IMR-90 (cell line): Measurements from ENCODE around the gene SNRNP27. TPM values are rescaled to one million over a fixed set of nuclear protein-coding genes. Genes with fewer than 3 reads are reported as not detected.

Experiments
- ATAC-seq: fragments of 200-7000 bp; cut with Tn5 transposase; 2 replicates; pipeline ENCODE4 v1.9.1; 2020; ENCODE audit warnings: low read depth, mild to moderate bottlenecking, moderate library complexity
- BruUV-seq: library from RNA; stranded (reverse); fragments of 400-500 nt; replicated peaks from 2 replicates; lab custom pipeline; 2021; lab: Mats Ljungman, UMichigan
- CTCF ChIA-PET: fragments of 300-600 bp; formaldehyde crosslinking; extraction: SDS; loops from one replicate; lab custom pipeline; 2021; ENCODE audit warnings: antibody characterized with exemption; lab: Yijun Ruan, JAX
- POLR2A ChIA-PET: fragments of 300-600 bp; sonication (Branson Sonifier 250); formaldehyde crosslinking; loops from one replicate; lab custom pipeline; 2022; ENCODE audit warnings: antibody characterized with exemption; ENCODE audit not compliant: unreplicated experiment; lab: Charles Lee
- DNase-seq: peaks from one replicate; pipeline ENCODE4 v3.0.0; 2013
- H2AFZ ChIP-seq: replicated peaks from 2 replicates; pipeline ENCODE3; 2013; ENCODE audit warnings: low read length, mild to moderate bottlenecking; ENCODE audit not compliant: poor library complexity
- H2AK5ac ChIP-seq: 2 replicates; pipeline ENCODE4 v1.6.1; 2013; ENCODE audit warnings: low read depth, low read length, inconsistent platforms
- H2AK9ac ChIP-seq: replicated peaks from 2 replicates; pipeline ENCODE3; 2013; ENCODE audit warnings: mild to moderate bottlenecking, low read depth, low read length, moderate library complexity; ENCODE audit not compliant: poor library complexity
- H2BK120ac ChIP-seq: 2 replicates; pipeline ENCODE4 v1.6.1; 2013; ENCODE audit warnings: low read depth, low read length, inconsistent platforms
- H2BK15ac ChIP-seq: 3 replicates; pipeline ENCODE4 v1.6.1; 2013; ENCODE audit warnings: low read depth, low read length, inconsistent platforms
- H2BK20ac ChIP-seq: 2 replicates; pipeline ENCODE4 v1.6.1; 2013; ENCODE audit warnings: low read depth, mild to moderate bottlenecking, inconsistent platforms, low read length, moderate library complexity
- H2BK5ac ChIP-seq: 2 replicates; pipeline ENCODE4 v1.6.1; 2013; ENCODE audit warnings: mild to moderate bottlenecking, low read depth, low read length, inconsistent platforms; ENCODE audit not compliant: poor library complexity, severe bottlenecking
- H3K14ac ChIP-seq: replicated peaks from 2 replicates; pipeline ENCODE4 v1.6.1; 2013; ENCODE audit warnings: low read depth, low read length, inconsistent platforms
- H3K18ac ChIP-seq: 2 replicates; pipeline ENCODE4 v1.6.1; 2013; ENCODE audit warnings: low read depth, low read length, control low read depth
- H3K23ac ChIP-seq: 2 replicates; pipeline ENCODE4 v1.6.1; 2013; ENCODE audit warnings: low read depth, low read length, inconsistent platforms
- H3K27ac ChIP-seq: 2 replicates; pipeline ENCODE4 v1.5.1; 2013; ENCODE audit warnings: mild to moderate bottlenecking, control low read depth, low read length; ENCODE audit not compliant: insufficient read depth
- H3K27me3 ChIP-seq: 2 replicates; pipeline ENCODE4 v1.6.1; 2013; ENCODE audit warnings: low read length; ENCODE audit not compliant: control insufficient read depth, insufficient read depth
- H3K36me3 ChIP-seq: 2 replicates; pipeline ENCODE4 v1.6.1; 2013; ENCODE audit warnings: low read length, mixed read lengths; ENCODE audit not compliant: control insufficient read depth, insufficient read depth
- H3K4ac ChIP-seq: 2 replicates; pipeline ENCODE4 v1.6.1; 2013; ENCODE audit warnings: low read depth, low read length, inconsistent platforms
- H3K4me1 ChIP-seq: 2 replicates; pipeline ENCODE4 v1.6.1; 2013; ENCODE audit warnings: low read length, mixed read lengths; ENCODE audit not compliant: control insufficient read depth, insufficient read depth
- H3K4me2 ChIP-seq: 2 replicates; pipeline ENCODE4 v1.6.1; 2013; ENCODE audit warnings: low read depth, mild to moderate bottlenecking, control low read depth, low read length, moderate library complexity
- H3K4me3 ChIP-seq: 2 replicates; pipeline ENCODE4 v1.5.1; 2013; ENCODE audit warnings: low read depth, mild to moderate bottlenecking, control low read depth, low read length, moderate library complexity; ENCODE audit not compliant: insufficient read depth
- H3K56ac ChIP-seq: 2 replicates; pipeline ENCODE4 v1.6.1; 2013; ENCODE audit warnings: low read length, inconsistent platforms; ENCODE audit not compliant: insufficient read depth; ENCODE audit errors: extremely low read depth
- H3K79me1 ChIP-seq, 2 experiments: 2 replicates each; pipeline ENCODE4 v1.6.1; 2013; ENCODE audit warnings: low read length in 2 of 2, inconsistent platforms in 1 of 2, low read depth in 1 of 2
- H3K9ac ChIP-seq: 2 replicates; pipeline ENCODE4 v1.6.1; 2013; ENCODE audit warnings: low read depth, low read length, control low read depth
- H3K9me1 ChIP-seq: 2 replicates; pipeline ENCODE4 v1.6.1; 2013; ENCODE audit warnings: low read length, inconsistent platforms; ENCODE audit not compliant: insufficient read depth
- H3K9me3 ChIP-seq: 2 replicates; pipeline ENCODE4 v1.6.1; 2013; ENCODE audit warnings: low read length; ENCODE audit not compliant: control insufficient read depth, insufficient read depth
- H4K20me1 ChIP-seq: 2 replicates; pipeline ENCODE4 v1.6.1; 2013; ENCODE audit warnings: low read length, inconsistent platforms; ENCODE audit not compliant: insufficient read depth
- H4K5ac ChIP-seq: 2 replicates; pipeline ENCODE4 v1.6.1; 2013; ENCODE audit warnings: mild to moderate bottlenecking, low read depth, low read length, control low read depth
- H4K8ac ChIP-seq, 2 experiments: 2 replicates each; pipeline ENCODE4 v1.6.1; 2013; ENCODE audit warnings: low read depth in 2 of 2, low read length in 2 of 2, control low read depth in 1 of 2, inconsistent platforms in 1 of 2
- H4K91ac ChIP-seq: 2 replicates; pipeline ENCODE4 v1.6.1; 2013; ENCODE audit warnings: low read depth, low read length, inconsistent platforms; ENCODE audit not compliant: insufficient read depth
- RCOR1 ChIP-seq: IDR thresholded peaks from 2 replicates; pipeline ENCODE4 v1.6.1; 2012; ENCODE audit warnings: mild to moderate bottlenecking, low read length, improper control_type of control experiment; ENCODE audit not compliant: insufficient replicate concordance
- dilution Hi-C: fragments of 300-500 bp; cut with HindIII; formaldehyde crosslinking; loops from one replicate; pipeline ENCODE4 v1.14.3; 2018; ENCODE audit warnings: low sequenced_read_pairs; ENCODE audit not compliant: unreplicated experiment
- in situ Hi-C: fragments of 300-500 bp; cut with MboI; formaldehyde crosslinking; loops from 3 replicates; pipeline ENCODE4 v1.14.3; 2019; ENCODE audit warnings: low sequenced_read_pairs, inconsistent platforms, mixed read lengths
- intact Hi-C: fragments of 100-400 bp; cut with micrococcal nuclease; formaldehyde crosslinking; loops from 2 replicates; pipeline ENCODE4 v1.10.0; 2022
- polyA plus RNA-seq, 3 experiments: library from polyadenylated mRNA; depleted of rRNA; stranded (reverse); fragments of >200 nt; gene quantifications; 2 replicates each; pipeline ENCODE4 v1.2.3, GENCODE V29; 2012; ENCODE audit warnings: low replicate concordance in 1 of 3
- total RNA-seq: library from RNA; depleted of rRNA; stranded (reverse); fragments of >200 nt; gene quantifications from 2 replicates; pipeline ENCODE4 v1.2.3, GENCODE V29; 2012

The SNRNP27 gene
- total and polyA plus RNA-seq, 2 of the 4 experiments (the other 2 are of a cell fraction) = 8.8 to 48.3 TPM

DNA sequence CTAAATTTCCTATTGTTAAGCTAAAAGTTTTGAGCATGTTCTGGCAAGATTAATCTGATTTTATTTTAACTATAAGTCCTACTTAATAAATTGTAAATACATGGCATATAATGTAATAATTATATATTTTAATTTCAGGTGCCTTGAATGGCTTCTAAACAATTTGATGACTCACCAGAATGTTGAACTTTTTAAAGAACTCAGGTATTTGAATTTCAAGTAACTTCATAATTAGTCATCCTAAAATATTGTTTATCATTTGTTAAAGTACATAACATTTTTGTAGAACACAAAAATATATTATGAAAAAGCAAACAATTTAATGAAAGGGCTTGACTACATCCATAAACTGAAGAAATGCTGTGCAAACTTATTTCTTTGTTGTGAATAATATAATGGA lies 49.8 kb upstream of the SNRNP27 start:
- Histone ChIP-seq H2BK5ac (no peak overlapping the region), H3K14ac (no peak overlapping the region), H3K23ac (no peak overlapping the region), H3K36me3 (peaks cover 12% of the 10 kb centered on the region), H2BK15ac (no peak overlapping the region), H3K27me3 (no peaks in the 10 kb centered on the region), H3K4ac (no peak overlapping the region), H3K18ac (no peak overlapping the region), H2AFZ (no peak overlapping the region), H2AK9ac (no peak overlapping the region), H2BK20ac (no peak overlapping the region), H3K4me2 (no peak overlapping the region), H3K9me1 (peaks cover 3% of the 10 kb centered on the region), H2AK5ac (no peak overlapping the region), H4K8ac (no peak overlapping the region), H3K56ac (no peak overlapping the region), H3K4me1 (no peaks in the 10 kb centered on the region), H3K4me3 (no peak overlapping the region), H2BK120ac (no peak overlapping the region), H3K79me1 (peaks cover 0 to 4% of the 10 kb centered on the region in 2 experiments; a peak in 2 of 4 replicates), H3K9me3 (no peaks in the 10 kb centered on the region), H3K27ac (no peak overlapping the region), H4K20me1 (no peaks in the 10 kb centered on the region), H3K9ac (no peak overlapping the region), H4K91ac (no peak overlapping the region), H4K5ac (no peak overlapping the region)
- ATAC-seq = no peak
- no peak for DNase-seq
- no TSS peak for BruUV-seq
- dilution Hi-C loops (no loop called here), intact Hi-C loops (no loop called here), in situ Hi-C loops (no loop called here)
- no peak for TF ChIP-seq RCOR1
- CTCF ChIA-PET = no interaction called here
- POLR2A ChIA-PET = no interaction called here
